Measurements from ENCODE around the gene TMEM183A. TPM values are rescaled to one million over a fixed set of nuclear protein-coding genes. Genes with fewer than 3 reads are reported as not detected.

Gene TMEM183A
- total and polyA plus RNA-seq, 12 donors, result 23.4 to 67.2 (median 52.8) TPM

DNA sequence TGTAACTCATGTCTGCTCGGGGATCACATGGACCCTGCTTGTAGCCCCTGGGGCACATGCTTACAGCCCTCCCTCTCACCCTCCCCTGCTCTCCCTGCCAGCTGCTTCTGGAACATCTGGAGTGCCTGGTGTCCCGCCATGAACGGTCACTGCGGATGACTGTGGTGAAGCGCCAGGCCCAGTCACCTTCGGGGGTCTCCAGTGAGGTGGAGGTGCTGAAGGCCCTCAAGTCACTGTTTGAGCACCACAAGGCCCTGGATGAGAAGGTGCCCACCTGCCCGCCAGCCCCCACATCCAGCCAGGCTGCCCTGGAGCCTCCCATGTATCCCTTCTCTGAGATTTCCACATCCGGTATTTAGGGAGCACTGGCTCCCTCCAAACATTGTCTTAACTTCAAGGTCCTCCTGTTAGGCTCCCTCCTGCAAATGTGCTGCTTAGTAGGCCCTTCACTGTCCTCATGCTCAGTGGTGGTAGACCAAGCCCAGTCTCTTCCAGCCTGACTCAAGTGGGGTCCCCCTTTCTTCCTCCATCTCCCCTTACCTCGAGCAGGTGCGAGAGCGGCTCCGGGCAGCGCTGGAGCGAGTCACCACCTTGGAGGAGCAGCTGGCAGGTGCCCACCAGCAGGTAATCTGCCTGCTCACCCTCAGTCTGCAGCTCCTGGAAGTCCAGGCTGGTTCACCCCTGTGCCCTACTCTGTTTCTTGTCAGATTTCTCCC is 36.8 kb downstream of the TMEM183A start:
- Histone ChIP-seq H3K27me3 (peaks cover 12% of the 10 kb centered on the region), H3K27ac (no peak overlapping the region), H3K9me3 (replicated peaks in 1 of 3) (no peaks in the 10 kb centered on the region), H3K4me1 (replicated peaks in 1 of 2) (peaks cover 0 to 6% of the 10 kb centered on the region in 2 donors), H3K4me3 (no peak overlapping the region), H3K36me3 (replicated peaks in 1 of 2) (no peaks in the 10 kb centered on the region)
- intact Hi-C loops (cut with DNase I), result loop anchor here in 1 of 2 donors (10.0 kb wide), 1 partner anchor 71 kb away; no protein-coding TSS in a partner anchor
- WGBS, 4 donors, result 80 to 92% (median 87%) methylated on average over 7 to 14 of the region's 14 CpGs
- DNase-seq, result no peak
- no peak for TF ChIP-seq POLR2A (IDR thresholded peaks at IDR 0.05)
- TF ChIP-seq CTCF (IDR thresholded peaks at IDR 0.05), result no peak

DNA sequence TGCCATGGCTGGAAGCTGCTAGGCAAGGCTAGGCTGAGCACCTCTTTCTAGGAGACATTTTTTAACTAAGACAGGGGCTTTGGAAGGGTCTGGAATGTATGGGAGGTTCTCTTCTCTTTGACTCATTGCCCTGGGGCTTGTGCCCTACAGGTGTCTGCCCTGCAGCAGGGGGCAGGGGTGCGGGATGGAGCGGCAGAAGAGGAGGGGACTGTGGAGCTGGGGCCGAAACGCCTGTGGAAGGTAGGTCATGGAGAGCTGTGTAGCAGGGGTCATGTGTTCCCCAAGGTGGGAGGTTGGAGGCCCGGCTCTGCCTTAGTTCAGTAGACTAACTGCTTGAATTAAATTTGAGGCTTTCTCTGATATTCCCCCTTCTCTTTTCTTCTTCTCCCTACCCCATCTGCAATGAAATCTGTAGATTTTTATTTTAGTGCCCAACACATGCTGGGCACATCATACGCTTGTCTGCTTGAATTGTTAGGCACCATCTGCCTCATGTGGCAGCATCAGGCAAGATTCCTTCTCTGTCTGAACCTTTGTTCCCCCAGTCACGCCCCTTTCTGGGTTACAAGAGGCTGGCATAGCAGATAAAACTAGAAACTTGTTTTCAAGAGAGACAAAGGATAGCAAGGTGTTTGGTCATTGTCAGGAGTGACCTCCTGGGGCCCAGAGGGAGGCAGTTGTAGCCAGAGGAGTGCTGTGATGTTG is 37.5 kb downstream of the TMEM183A start:
- H3K9me3 ChIP-seq (replicated peaks in 1 of 3), result no peaks in the 10 kb centered on the region

DNA sequence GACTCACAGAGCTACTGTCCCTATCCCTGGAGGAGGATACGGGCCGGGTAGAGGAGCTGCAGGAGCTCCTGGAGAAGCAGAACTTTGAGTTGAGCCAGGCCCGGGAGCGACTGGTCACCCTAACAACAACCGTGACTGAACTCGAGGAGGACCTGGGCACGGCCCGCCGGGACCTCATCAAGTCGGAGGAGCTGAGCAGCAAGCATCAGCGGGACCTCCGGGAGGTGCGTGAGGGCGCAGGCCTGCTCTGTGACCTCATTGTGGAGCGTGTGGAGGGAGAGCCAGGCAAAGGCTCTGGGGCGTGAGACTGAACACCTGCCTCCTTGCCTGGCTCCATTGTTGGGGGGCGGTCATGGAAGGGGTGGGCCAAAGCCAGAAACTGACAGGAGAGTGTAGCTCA is 38.2 kb downstream of the TMEM183A start:
- no peak for DNase-seq
- no peak overlapping the region for H3K27ac ChIP-seq
- peaks cover 0 to 6% of the 10 kb centered on the region in 2 donors for H3K4me1 ChIP-seq (replicated peaks in 1 of 2)
- H3K36me3 ChIP-seq (replicated peaks in 1 of 2), result no peaks in the 10 kb centered on the region
- H3K9me3 ChIP-seq (replicated peaks in 1 of 3), result no peaks in the 10 kb centered on the region
- 82 to 92% (median 89%) methylated on average over 11 to 17 of the region's 17 CpGs for WGBS, 4 donors
- intact Hi-C loops (cut with DNase I), result loop anchor here in 1 of 2 donors (10.0 kb wide), 1 partner anchor 69 kb away; no protein-coding TSS in a partner anchor
- peaks cover 12% of the 10 kb centered on the region for H3K27me3 ChIP-seq
- TF ChIP-seq POLR2A (IDR thresholded peaks at IDR 0.05) (no peak), CTCF (IDR thresholded peaks at IDR 0.05) (no peak)
- no peak overlapping the region for H3K4me3 ChIP-seq

More for the DNA sequence above, 37.5 kb downstream of the TMEM183A start:
- intact Hi-C loops (cut with DNase I), result loop anchor here in 1 of 2 donors (10.0 kb wide), 1 partner anchor 70 kb away; no protein-coding TSS in a partner anchor
- H3K27ac ChIP-seq, result no peak overlapping the region
- no peak overlapping the region for H3K4me3 ChIP-seq
- H3K36me3 ChIP-seq (replicated peaks in 1 of 2), result no peaks in the 10 kb centered on the region
- WGBS, 4 donors, result 80 to 90% (median 88%) methylated on average over 7 of the region's 7 CpGs
- H3K4me1 ChIP-seq (replicated peaks in 1 of 2), result peaks cover 0 to 6% of the 10 kb centered on the region in 2 donors
- peaks cover 12% of the 10 kb centered on the region for H3K27me3 ChIP-seq
- no peak for TF ChIP-seq POLR2A (IDR thresholded peaks at IDR 0.05)
- TF ChIP-seq CTCF (IDR thresholded peaks at IDR 0.05), result no peak
- DNase-seq, result no peak

- Histone ChIP-seq H3K36me3 (replicated peaks in 1 of 2) (no peaks in the 10 kb centered on the region), H3K27me3 (peaks cover 12% of the 10 kb centered on the region), H3K27ac (no peak overlapping the region), H3K4me1 (replicated peaks in 1 of 2) (peaks cover 0 to 6% of the 10 kb centered on the region in 2 donors), H3K9me3 (replicated peaks in 1 of 3) (no peaks in the 10 kb centered on the region), H3K4me3 (no peak overlapping the region)
- TF ChIP-seq CTCF (IDR thresholded peaks at IDR 0.05) (no peak), POLR2A (IDR thresholded peaks at IDR 0.05) (no peak)
- 76 to 84% (median 80%) methylated on average over 10 to 16 of the region's 16 CpGs for WGBS, 4 donors
- DNase-seq, result no peak
- intact Hi-C loops (cut with DNase I), result loop anchor here in 1 of 2 donors (10.0 kb wide), 1 partner anchor 69 kb away; no protein-coding TSS in a partner anchor
These were observed 38.8 kb downstream of the TMEM183A start for GRCh38 chr1:203045821-203046594.
